Stimulated activated CD8-positive, alpha-beta memory T cell treated with anti-CD3 and anti-CD28 coated beads, Interleukin-2, amount 100 ng/mL, for 48 hours (primary cell): Measurements from ENCODE around the gene ZNF48.
A peak's percentile ranks its signal among the peaks of the same experiment; 100 is the strongest.

Source experiments
- DNase-seq, 2 donors: peaks; one replicate each; pipeline ENCODE4 v3.0.0-alpha.2; 2020; ENCODE audit warnings: low read depth in 2 of 2

The ZNF48 gene

DNA sequence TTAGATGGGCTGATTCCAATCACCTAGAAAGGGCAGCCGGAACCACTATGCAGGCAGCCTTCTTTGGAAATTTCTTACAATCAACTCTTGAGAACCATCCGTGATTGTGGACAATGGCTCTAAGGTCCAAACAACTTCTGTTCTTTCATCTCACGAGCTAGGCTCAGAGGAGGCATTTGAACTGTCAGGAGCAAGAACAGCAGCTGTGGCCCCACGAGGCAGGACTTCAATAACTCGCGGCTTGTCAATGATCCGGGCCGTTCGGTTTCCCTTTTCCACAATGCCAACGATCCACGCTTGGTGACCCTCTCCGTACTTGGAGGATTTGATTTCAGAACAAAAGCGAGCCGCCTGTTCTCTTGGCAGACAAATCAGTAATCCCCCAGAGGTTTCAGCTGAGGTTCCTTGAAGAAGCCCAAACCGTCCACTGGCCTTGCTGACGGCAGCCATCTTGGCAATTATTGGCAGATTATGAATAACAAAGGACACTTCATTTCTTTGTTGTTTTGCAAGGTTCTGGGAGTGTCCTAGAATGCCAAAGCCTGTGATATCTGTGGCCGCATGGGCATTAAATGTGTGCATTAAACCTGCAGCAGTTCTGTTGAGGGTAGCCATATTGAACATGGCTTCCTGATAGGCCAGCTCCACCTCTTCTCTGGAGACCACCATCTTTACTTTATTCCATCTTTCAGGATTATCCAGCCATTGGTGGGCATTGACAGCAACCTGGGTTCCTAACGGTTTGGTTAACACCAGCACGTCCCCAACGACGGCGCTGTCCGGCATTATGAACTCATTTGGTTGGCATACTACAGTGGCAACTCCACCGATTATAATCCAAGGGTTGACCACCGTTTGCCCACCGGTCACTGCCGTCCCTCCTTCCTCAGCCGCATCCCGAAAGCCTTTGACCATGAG, 49.3 kb downstream of the ZNF48 start:
- DNase-seq, result no peak

DNA sequence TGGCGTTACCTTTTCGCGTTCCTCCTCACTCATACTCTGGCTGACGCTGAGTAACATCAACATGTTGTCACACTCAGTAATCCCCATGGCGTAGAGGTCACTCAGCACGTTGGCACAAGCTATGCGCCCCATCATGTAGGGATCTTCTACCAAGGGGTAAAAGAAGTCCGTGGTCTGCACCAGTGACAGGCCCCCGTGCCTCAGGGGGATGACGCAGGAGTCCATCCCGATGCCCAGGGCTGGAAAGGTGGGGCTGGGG, 49.9 kb downstream of the ZNF48 start:
- no peak for DNase-seq

DNA sequence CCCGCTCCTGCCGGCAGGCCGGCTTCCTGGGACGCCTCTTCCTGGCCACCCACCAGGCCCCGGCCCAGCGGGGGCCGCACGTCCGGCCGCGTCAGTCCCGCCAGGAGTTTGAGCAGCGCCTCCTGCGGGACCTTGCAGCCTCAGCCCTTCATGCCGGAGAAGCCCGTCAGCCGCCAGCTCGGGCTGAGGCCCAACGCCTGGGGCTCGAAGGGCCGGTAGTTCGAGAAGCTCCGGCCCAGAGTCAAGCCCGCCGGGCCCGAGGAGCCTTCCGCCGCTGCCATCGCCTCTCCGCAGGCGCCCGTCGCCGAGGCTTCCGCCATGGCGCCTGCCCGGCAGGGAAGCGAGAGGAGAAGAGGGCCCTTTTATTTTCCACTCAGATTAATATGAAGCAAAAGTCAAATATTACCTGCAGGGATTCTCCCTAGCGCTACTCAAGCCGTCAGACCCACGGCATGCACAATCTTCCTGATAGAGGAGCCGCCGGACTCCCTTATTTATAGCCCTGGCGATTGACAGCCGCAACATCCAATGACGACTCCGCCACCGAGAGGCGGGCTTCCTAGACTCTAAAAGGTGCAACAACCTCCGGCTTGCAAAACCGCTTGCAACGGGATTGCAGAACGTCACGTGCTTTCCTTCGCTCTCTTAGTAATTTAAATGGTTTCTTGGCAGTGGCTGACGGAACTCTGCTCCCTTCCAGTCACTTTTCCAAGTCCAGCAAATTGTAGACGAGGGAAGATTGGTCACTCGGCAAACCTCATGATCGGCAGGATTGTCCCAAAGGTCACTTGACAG, 50.4 kb downstream of the ZNF48 start, which contains the start of gene SEPHS2:
TSS of gene SEPHS2 (minus strand) at position 467 of the 795 bp plus-strand sequence. CDS start at position 320, 147 bp downstream.
- peak; percentile 83 to 97 for DNase-seq

DNA sequence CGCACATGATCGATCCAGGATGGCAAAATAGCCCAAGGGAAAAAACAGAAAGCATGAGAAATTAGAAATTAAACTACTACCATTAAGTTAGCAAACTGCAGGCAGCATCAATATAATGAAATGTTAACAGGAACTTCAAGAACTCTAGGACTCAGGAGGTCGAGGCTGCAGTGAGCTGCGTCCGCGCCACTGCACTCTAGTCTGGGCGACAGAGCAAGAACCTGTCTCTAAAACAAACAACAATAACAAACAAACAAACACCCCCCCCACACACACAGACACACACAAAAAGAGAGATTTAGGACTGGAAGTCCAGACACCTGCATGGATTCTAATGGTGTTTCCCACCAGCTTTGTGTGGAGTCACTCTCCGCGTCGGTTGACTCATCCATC, 51.0 kb downstream of the ZNF48 start:
- no peak for DNase-seq

DNA sequence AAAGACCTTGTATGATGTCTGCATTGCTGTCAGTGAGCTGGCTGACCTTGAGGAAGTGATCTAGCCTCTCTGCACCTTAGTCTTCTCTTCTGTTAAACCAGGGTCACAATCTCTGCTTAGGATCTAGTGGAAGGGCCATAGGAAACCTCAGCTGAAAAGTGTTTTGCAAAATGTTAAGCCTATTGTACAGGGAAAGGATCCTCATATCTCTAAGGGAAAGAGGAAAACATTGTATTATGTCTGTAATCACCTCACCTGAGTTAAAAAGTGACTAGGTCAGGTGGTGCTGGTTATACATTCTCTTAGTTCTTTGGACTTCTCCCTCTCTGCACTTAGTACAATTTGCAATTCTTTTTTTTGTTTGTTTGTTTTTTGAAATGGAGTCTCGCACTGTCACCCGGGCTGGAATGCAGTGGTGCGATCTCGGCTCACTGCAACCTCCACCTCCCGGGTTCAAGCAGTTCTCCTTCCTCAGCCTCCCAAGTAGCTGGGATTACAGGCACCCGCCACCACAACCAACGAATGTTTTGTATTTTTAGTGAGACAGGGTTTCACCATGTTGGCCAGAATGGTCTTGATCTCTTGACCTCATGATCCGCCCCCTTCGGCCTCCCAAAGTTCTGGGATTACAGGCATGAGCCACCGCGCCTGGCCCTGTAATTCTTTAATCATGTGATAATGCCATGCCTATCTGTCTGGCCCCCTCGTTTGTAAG, 52.4 kb downstream of the ZNF48 start:
- no peak for DNase-seq

DNA sequence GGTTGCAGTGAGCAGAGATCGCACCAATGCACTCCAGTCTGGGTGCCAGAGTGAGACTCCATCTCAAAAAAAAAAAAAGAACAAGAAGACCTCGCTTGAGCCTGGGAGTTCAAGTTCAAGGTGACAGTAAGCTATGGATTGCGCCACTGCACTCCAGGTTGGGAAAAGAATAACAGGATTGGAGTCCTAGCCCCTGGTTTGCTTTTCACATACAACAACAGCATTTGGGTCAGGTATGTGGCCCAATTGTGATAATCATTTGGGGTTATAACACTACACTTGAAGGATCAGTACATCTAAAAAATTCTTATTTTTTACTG, 53.9 kb downstream of the ZNF48 start:
- DNase-seq, result no peak
